ENCODE data around the gene RHBDL2. TPM values are rescaled to one million over a fixed set of nuclear protein-coding genes. Genes with fewer than 3 reads are reported as not detected.
A peak's percentile ranks its signal among the peaks of the same experiment; 100 is the strongest.
"Not testable (repeated sequence)": the region's sequence is repeated elsewhere in the genome, so short reads cannot be mapped to it uniquely, and the experiment has no call there.

The RHBDL2 gene
- total and polyA plus RNA-seq, 9 of the 15 experiments (the other 6 are each of a cell fraction or from before 2014, with no cell fraction given) = not detected

DNA sequence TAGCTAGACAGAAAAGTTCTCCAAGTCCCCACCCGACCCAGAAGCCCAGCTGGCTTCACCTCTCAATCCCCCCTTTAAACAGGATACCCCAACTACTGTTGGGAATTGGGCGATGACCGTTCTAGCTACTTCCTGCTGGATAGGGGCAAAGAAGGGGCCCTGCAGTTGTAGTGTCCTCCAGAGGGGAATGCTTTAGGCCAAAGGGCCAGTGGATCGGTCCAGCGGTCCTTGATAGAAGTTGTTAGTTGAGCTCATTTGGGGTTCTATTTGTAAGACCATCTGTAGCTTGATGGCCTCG is 36.6 kb upstream of the RHBDL2 start:
- POLR2A ChIA-PET = interaction anchor here (1.2 kb wide), 2 partner anchors 9 to 25 kb away, joined by 4 to 5 read pairs; no protein-coding TSS in a partner anchor
- H3K27ac ChIP-seq (ENCODE audit: extremely low read depth, low read depth, low read length); H3K9me3 ChIP-seq (replicated peaks; ENCODE audit: control insufficient read depth, insufficient read depth, low read depth, low read length); H3K36me3 ChIP-seq (ENCODE audit: control insufficient read depth, insufficient read depth, low read length); CTCF ChIA-PET (ENCODE audit: low intra/inter-chr PET ratio); H4K20me1 ChIP-seq (replicated peaks; ENCODE audit: control insufficient read depth, insufficient read depth, low read length); H3K79me2 ChIP-seq (ENCODE audit: control insufficient read depth, insufficient read depth, low read length); BruUV-seq (replicated peaks); H3K4me3 ChIP-seq; in situ Hi-C loops (cut with MboI); ATAC-seq; H3K9me1 ChIP-seq (ENCODE audit: control insufficient read depth, insufficient read depth, low read length); intact Hi-C loops (cut with micrococcal nuclease); FAIRE-seq; H3K4me1 ChIP-seq (replicated peaks in 1 of 2; ENCODE audit: control insufficient read depth in 2 of 2, insufficient read depth in 2 of 2, low read length in 2 of 2); H3K27me3 ChIP-seq (ENCODE audit: control insufficient read depth in 2 of 2, insufficient read depth in 2 of 2, low read length in 2 of 2); H3K9ac ChIP-seq (ENCODE audit: insufficient read depth in 1 of 2, low read depth in 2 of 2, low read length in 2 of 2); H2AFZ ChIP-seq (ENCODE audit: low read depth, low read length); H3K4me2 ChIP-seq (ENCODE audit: insufficient read depth, low read length): not testable (repeated sequence)
- TF ChIP-seq CBX1 (IDR thresholded peaks at IDR 0.05; ENCODE audit: low read depth) (peak; percentile 44; the same call in 1 of the 2 replicates), TRIM28 (IDR thresholded peaks at IDR 0.05) (peak; percentile 95), CBX3 (IDR thresholded peaks at IDR 0.05; ENCODE audit: borderline replicate concordance in 1 of 2, low read length in 2 of 2) (peak in 1 of 2 experiments; percentile 88; a peak in 2 of 3 replicates), CBX5 (IDR thresholded peaks at IDR 0.05; ENCODE audit: borderline replicate concordance, low read depth) (peak; percentile 87), XRCC3 (IDR thresholded peaks at IDR 0.05) (peak; percentile 40; the same call in 1 of the 2 replicates), TRIM24 (IDR thresholded peaks at IDR 0.05) (0 out of 4 replicates have a peak, but pooled peaks of 1 of the 2 experiments have one; percentile 40), ELF2 (CRISPR knock-in tag; IDR thresholded peaks at IDR 0.05) (peak; percentile 95)
- TF ChIP-seq, protein P1, sequence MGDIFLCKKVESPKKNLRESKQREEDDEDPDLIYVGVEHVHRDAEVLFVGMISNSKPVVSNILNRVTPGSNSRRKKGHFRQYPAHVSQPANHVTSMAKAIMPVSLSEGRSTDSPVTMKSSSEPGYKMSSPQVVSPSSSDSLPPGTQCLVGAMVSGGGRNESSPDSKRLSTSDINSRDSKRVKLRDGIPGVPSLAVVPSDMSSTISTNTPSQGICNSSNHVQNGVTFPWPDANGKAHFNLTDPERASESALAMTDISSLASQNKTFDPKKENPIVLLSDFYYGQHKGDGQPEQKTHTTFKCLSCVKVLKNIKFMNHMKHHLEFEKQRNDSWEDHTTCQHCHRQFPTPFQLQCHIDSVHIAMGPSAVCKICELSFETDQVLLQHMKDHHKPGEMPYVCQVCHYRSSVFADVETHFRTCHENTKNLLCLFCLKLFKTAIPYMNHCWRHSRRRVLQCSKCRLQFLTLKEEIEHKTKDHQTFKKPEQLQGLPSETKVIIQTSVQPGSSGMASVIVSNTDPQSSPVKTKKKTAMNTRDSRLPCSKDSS (IDR thresholded peaks at IDR 0.05; ENCODE audit: low read depth, partially characterized antibody) = peak; percentile 85
- WGBS (ENCODE audit: insufficient coverage, low coverage, missing lambda C conversion rate) = 69% methylated on average over 6 of the region's 6 CpGs
- DNase-seq (ENCODE audit: extremely low read depth in 1 of 4, low spot score in 3 of 4) = peak in 1 of 4 experiments; percentile 51

Measured in K562 (cell line).